D721Med (cell line): Measurements from ENCODE around the gene SELENOH.
"Not testable (repeated sequence)": the region's sequence is repeated elsewhere in the genome, so short reads cannot be mapped to it uniquely, and the experiment has no call there.

ENCODE experiments used
- DNase-seq: peaks from one replicate; pipeline ENCODE4 v3.0.0; 2011; ENCODE audit warnings: low spot score; ENCODE audit not compliant: insufficient read length
- FAIRE-seq: peaks from 2 replicates; lab custom pipeline; 2011; peaks lifted over from hg19 to GRCh38; lab: Jason Lieb, UNC
- CTCF ChIP-seq: IDR thresholded peaks from 2 replicates; pipeline ENCODE4 v1.5.1; 2012; ENCODE audit warnings: mild to moderate bottlenecking, control low read depth; ENCODE audit not compliant: insufficient read depth; ENCODE audit errors: missing control alignments

Gene SELENOH

GRCh38 chr11:57741132-57742086 is at the start of gene SELENOH:
SELENOH (plus strand) TSS chr11:57741491; CDS start chr11:57741596, 105 bp downstream.
- no peak for TF ChIP-seq CTCF
- FAIRE-seq: no peak

GRCh38 chr11:57698843-57699365 is 42.4 kb upstream of the SELENOH start:
- no peak for TF ChIP-seq CTCF
- DNase-seq (no peak), FAIRE-seq (no peak)

More at GRCh38 chr11:57741132-57742086, at the start of gene SELENOH:
- peak; percentile 83 for DNase-seq

DNA sequence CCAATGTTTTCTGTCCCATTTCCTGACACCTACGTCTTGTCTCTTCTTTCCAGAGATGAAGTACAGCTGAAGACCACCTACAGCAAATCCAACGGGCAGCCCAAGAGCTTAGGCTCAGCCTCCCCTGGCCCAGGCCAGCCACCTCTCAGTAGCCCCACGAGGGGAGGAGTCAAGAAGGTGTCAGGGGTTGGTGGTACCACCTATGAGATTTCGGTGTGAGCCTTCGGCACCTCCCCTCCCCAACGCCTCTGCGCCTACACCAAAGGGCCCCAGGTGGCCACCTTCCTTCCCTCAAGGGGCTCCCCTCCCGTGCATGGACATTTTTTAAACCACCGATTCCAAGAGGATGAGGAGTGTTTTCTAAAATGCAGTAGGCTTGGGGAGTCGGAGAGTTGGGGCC is 41.5 kb upstream of the SELENOH start:
- FAIRE-seq (no peak), DNase-seq (no peak)
- TF ChIP-seq CTCF: no peak

DNA sequence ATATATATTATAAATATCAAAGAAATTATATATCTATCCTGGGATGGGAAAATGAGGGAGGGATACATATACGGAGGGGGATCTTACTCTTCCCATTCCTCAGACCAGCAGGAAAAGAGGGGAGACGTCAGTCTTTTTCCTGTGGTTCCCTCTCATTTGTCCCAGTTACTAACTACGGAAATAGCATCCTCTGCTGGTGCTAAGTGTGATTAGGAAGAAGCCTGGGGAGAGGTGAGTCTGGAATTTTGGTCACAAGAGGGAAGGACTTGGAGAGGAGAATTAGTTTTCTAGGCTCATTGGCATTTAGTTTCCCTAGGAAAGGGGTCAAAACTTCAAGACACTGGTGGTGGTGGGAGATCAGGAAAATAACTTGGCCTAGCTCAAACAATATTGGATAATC is 40.9 kb upstream of the SELENOH start:
- DNase-seq (no peak), FAIRE-seq (no peak)
- TF ChIP-seq CTCF: peak; percentile 24

- DNase-seq (no peak), FAIRE-seq (no peak)
- no peak for TF ChIP-seq CTCF
Measured at GRCh38 chr11:57703341-57703740, 38.0 kb upstream of the SELENOH start.

- DNase-seq: no peak
- no peak for FAIRE-seq
- TF ChIP-seq CTCF: no peak
Measured at GRCh38 chr11:57704932-57705331, 36.4 kb upstream of the SELENOH start.

DNA sequence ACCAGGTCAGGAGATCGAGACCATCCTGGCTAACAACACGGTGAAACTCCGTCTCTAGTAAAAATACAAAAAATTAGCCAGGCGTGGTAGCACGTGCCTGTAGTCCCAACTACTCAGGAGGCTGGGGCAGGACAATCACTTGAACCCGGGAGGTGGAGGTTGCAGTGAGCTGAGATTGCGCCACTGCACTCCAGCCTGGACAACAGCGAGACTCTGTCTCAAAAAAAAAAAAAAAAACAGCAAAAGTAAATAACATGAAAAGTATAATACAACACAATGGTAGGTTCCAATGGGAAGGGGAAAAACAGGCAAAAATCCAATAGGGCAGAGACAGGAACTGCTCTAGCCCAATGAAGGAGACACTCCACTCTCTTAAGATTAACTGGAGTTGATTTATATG is 35.9 kb upstream of the SELENOH start:
- FAIRE-seq, DNase-seq: not testable (repeated sequence)
